Smooth muscle cell (in vitro differentiated cells): ENCODE results near the gene GAN. TPM values are rescaled to one million over a fixed set of nuclear protein-coding genes. Genes with fewer than 3 reads are reported as not detected.
"Not testable (repeated sequence)": the region's sequence is repeated elsewhere in the genome, so short reads cannot be mapped to it uniquely, and the experiment has no call there.

Experiments used
- DNase-seq: peaks from one replicate; lab custom pipeline; 2025; ENCODE audit not compliant: unreplicated experiment; lab: John Stamatoyannopoulos, UW
- H2AFZ ChIP-seq: fragments of 200-600 bp; sonication (generic); 2 replicates; pipeline ENCODE4 v1.6.0; 2016; ENCODE audit warnings: antibody characterized with exemption, low read depth, mild to moderate bottlenecking
- H3F3A ChIP-seq: fragments of 200-600 bp; sonication (generic); 2 replicates; pipeline ENCODE4 v1.6.0; 2017; ENCODE audit warnings: antibody characterized with exemption, low read depth
- H3K27ac ChIP-seq: fragments of 200-600 bp; sonication (generic); 2 replicates; pipeline ENCODE4 v1.5.1; 2016; ENCODE audit warnings: low read depth, mild to moderate bottlenecking
- H3K27me3 ChIP-seq: fragments of 200-600 bp; sonication (generic); 2 replicates; pipeline ENCODE4 v1.6.1; 2016; ENCODE audit warnings: low read depth, mild to moderate bottlenecking
- H3K36me3 ChIP-seq: fragments of 200-600 bp; sonication (generic); 2 replicates; pipeline ENCODE4 v1.5.1; 2016; ENCODE audit warnings: low read depth
- H3K4me1 ChIP-seq: fragments of 200-600 bp; sonication (generic); 2 replicates; pipeline ENCODE4 v1.5.1; 2016; ENCODE audit warnings: low read depth
- H3K4me2 ChIP-seq: fragments of 200-600 bp; sonication (generic); 2 replicates; pipeline ENCODE4 v1.6.0; 2016; ENCODE audit warnings: mild to moderate bottlenecking
- H3K4me3 ChIP-seq: fragments of 200-600 bp; sonication (generic); 2 replicates; pipeline ENCODE4 v1.5.1; 2016; ENCODE audit warnings: mild to moderate bottlenecking
- H3K79me2 ChIP-seq: fragments of 200-600 bp; sonication (generic); 2 replicates; pipeline ENCODE4 v1.6.0; 2016; ENCODE audit warnings: low read depth, mild to moderate bottlenecking
- H3K9ac ChIP-seq: fragments of 200-600 bp; sonication (generic); 2 replicates; pipeline ENCODE4 v1.6.0; 2016; ENCODE audit warnings: low read depth
- H3K9me3 ChIP-seq: fragments of 200-600 bp; sonication (generic); replicated peaks from 2 replicates; pipeline ENCODE4 v1.5.1; 2016; ENCODE audit warnings: low read depth
- H4K20me1 ChIP-seq: fragments of 200-600 bp; sonication (generic); 2 replicates; pipeline ENCODE4 v1.6.0; 2016; ENCODE audit warnings: low read depth
- WGBS: methylation state at CpG from one replicate; pipeline ENCODE4 v1.1.7; 2016; ENCODE audit warnings: low lambda C conversion rate; 5-methylcytosine and 5-hydroxymethylcytosine counted together
- polyA plus RNA-seq: library from polyadenylated mRNA; unstranded; fragments of >200 nt; fragmentation: Nextera tagmentation; extraction: Ambion mirVana; gene quantifications from 2 replicates; pipeline ENCODE4 v1.2.1, GENCODE V29; 2016
- total RNA-seq: library from RNA; depleted of rRNA; stranded (reverse); fragments of >200 nt; gene quantifications from 2 replicates; pipeline ENCODE4 v1.2.3, GENCODE V29; 2014
- TF ChIP-seq, protein P1 (sequence below): fragments of 200-600 bp; sonication (generic); IDR thresholded peaks from 2 replicates; pipeline ENCODE4 v1.5.1; 2017; ENCODE audit warnings: borderline replicate concordance, mild to moderate bottlenecking, antibody characterized with exemption; ENCODE audit not compliant: insufficient read depth, poor library complexity, severe bottlenecking

Gene GAN
- total and polyA plus RNA-seq, 2 experiments from 2014 or later, result 1.2 to 14.6 TPM

DNA sequence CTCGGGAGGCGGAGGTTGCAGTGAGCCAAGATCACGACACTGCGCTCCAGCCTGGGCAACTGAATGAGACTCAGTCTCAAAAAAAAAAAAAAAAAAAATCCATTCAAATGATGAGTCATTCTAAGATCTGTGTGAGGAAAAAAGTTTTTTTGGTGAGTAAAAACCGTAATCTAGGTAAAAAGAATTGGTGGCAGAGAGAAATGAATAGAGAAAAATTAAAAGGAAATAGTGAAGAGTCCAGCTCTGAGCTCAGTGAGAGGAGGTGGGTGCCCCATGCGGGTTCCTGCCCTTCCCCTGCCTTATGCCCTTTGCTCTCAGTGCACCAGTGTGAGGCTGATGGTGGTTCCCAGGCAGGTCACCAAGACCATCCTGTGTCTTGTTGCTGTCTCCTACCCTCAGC is 20.9 kb downstream of the GAN start:
- WGBS, result 91% methylated on average over 6 of the region's 6 CpGs

DNA sequence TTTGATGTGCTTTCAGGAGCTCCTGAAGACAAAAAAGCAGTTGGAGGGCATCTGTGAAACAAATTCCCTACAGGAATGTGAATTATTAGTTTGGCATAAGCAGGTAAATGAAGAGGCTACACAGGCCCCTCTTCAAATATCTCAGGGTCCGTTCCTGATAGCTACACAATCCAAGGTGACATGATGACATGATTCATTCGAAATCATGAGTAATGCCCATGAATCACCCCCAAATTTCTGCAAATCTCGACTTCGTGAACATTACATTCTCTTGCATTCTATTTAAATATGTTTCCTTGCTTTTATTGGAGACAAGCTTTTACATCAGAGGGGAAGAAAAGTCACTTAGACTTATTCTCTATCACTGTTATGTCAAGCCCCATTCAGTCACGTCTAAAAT is 22.3 kb downstream of the GAN start:
- no peak for DNase-seq
- Histone ChIP-seq H3K27ac (no peak overlapping the region), H3K4me2 (no peak overlapping the region), H3K36me3 (no peaks in the 10 kb centered on the region), H3K9me3 (no peaks in the 10 kb centered on the region), H3K4me3 (no peak overlapping the region), H3K4me1 (no peaks in the 10 kb centered on the region), H4K20me1 (peaks cover 55% of the 10 kb centered on the region), H3K79me2 (peaks cover 40% of the 10 kb centered on the region), H3K9ac (no peak overlapping the region), H3F3A (no peaks in the 10 kb centered on the region), H3K27me3 (no peaks in the 10 kb centered on the region), H2AFZ (no peak overlapping the region)
- TF ChIP-seq, protein P1, sequence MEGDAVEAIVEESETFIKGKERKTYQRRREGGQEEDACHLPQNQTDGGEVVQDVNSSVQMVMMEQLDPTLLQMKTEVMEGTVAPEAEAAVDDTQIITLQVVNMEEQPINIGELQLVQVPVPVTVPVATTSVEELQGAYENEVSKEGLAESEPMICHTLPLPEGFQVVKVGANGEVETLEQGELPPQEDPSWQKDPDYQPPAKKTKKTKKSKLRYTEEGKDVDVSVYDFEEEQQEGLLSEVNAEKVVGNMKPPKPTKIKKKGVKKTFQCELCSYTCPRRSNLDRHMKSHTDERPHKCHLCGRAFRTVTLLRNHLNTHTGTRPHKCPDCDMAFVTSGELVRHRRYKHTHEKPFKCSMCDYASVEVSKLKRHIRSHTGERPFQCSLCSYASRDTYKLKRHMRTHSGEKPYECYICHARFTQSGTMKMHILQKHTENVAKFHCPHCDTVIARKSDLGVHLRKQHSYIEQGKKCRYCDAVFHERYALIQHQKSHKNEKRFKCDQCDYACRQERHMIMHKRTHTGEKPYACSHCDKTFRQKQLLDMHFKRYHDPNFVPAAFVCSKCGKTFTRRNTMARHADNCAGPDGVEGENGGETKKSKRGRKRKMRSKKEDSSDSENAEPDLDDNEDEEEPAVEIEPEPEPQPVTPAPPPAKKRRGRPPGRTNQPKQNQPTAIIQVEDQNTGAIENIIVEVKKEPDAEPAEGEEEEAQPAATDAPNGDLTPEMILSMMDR, result no peak
- 92% methylated on average over 5 of the region's 5 CpGs for WGBS

More for the DNA sequence above, 20.9 kb downstream of the GAN start:
- TF ChIP-seq, protein P1, result no peak
- Histone ChIP-seq H2AFZ (no peak overlapping the region), H3K27ac (no peak overlapping the region), H3K4me1 (no peaks in the 10 kb centered on the region), H4K20me1 (peaks cover 64% of the 10 kb centered on the region), H3F3A (no peaks in the 10 kb centered on the region), H3K79me2 (peaks cover 40% of the 10 kb centered on the region), H3K4me2 (no peak overlapping the region), H3K9ac (no peak overlapping the region), H3K27me3 (no peaks in the 10 kb centered on the region), H3K36me3 (no peaks in the 10 kb centered on the region), H3K4me3 (no peak overlapping the region), H3K9me3 (no peaks in the 10 kb centered on the region)
- no peak for DNase-seq

DNA sequence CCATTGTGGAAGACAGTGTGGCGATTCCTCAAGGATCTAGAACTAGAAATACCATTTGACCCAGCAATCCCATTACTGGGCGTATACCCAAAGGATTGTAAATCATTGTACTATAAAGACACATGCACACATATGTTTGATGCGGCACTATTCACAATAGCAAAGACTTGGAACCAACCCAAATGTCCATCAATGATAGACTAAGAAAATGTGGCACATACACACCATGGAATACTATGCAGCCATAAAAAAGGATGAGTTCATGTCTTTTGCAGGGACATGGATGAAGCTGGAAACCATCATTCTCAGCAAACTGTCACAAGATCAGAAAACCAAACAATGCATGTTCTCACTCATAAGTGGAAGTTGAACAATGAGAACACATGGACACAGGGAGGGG is 30.4 kb downstream of the GAN start:
- H3K27me3 ChIP-seq, H3F3A ChIP-seq, H4K20me1 ChIP-seq, DNase-seq, H3K27ac ChIP-seq, H3K9ac ChIP-seq, H2AFZ ChIP-seq, H3K4me3 ChIP-seq, H3K4me1 ChIP-seq, H3K4me2 ChIP-seq, H3K36me3 ChIP-seq, H3K79me2 ChIP-seq: not testable (repeated sequence)
- 100% methylated on average over 3 of the region's 3 CpGs for WGBS
- peaks cover 14% of the 10 kb centered on the region for H3K9me3 ChIP-seq

DNA sequence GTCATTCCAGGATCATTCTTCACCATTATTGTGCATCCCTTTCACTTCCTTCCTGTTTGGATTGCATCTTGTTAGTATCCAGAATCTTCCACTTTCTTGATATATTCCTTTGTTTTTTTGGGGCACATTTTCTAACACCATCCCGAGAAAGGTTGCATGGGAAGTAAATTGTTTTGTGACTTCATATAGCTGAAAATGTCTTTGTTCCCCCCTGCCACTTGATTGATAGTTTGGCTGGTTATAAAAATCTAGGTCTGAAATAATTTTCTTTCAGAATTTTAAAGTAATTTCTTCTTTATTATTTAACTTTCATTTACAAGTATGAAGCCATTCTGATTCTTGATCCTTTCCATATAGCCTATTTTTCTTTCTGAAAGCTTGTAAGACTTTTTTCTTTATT is 32.7 kb downstream of the GAN start:
- TF ChIP-seq, protein P1, result no peak

More for the DNA sequence above, 32.7 kb downstream of the GAN start:
- no peaks in the 10 kb centered on the region for H3K36me3 ChIP-seq
- no peak for DNase-seq
- no peak overlapping the region for H2AFZ ChIP-seq
- H4K20me1 ChIP-seq, result peaks cover 13% of the 10 kb centered on the region
- 100% methylated on average over 1 of the region's 1 CpG for WGBS
- H3K9ac ChIP-seq, result no peak overlapping the region
- peaks cover 10% of the 10 kb centered on the region for H3K79me2 ChIP-seq
- H3K9me3 ChIP-seq, result peaks cover 14% of the 10 kb centered on the region
- H3K4me2 ChIP-seq, result no peak overlapping the region
- H3F3A ChIP-seq, result no peaks in the 10 kb centered on the region
- H3K27ac ChIP-seq, result no peak overlapping the region
- H3K4me1 ChIP-seq, result no peaks in the 10 kb centered on the region
- H3K27me3 ChIP-seq, result no peaks in the 10 kb centered on the region
- H3K4me3 ChIP-seq, result no peak overlapping the region
